ENCODE measurements around the gene OR6N1.

OR6N1 gene, protein sequence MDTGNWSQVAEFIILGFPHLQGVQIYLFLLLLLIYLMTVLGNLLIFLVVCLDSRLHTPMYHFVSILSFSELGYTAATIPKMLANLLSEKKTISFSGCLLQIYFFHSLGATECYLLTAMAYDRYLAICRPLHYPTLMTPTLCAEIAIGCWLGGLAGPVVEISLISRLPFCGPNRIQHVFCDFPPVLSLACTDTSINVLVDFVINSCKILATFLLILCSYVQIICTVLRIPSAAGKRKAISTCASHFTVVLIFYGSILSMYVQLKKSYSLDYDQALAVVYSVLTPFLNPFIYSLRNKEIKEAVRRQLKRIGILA

DNA sequence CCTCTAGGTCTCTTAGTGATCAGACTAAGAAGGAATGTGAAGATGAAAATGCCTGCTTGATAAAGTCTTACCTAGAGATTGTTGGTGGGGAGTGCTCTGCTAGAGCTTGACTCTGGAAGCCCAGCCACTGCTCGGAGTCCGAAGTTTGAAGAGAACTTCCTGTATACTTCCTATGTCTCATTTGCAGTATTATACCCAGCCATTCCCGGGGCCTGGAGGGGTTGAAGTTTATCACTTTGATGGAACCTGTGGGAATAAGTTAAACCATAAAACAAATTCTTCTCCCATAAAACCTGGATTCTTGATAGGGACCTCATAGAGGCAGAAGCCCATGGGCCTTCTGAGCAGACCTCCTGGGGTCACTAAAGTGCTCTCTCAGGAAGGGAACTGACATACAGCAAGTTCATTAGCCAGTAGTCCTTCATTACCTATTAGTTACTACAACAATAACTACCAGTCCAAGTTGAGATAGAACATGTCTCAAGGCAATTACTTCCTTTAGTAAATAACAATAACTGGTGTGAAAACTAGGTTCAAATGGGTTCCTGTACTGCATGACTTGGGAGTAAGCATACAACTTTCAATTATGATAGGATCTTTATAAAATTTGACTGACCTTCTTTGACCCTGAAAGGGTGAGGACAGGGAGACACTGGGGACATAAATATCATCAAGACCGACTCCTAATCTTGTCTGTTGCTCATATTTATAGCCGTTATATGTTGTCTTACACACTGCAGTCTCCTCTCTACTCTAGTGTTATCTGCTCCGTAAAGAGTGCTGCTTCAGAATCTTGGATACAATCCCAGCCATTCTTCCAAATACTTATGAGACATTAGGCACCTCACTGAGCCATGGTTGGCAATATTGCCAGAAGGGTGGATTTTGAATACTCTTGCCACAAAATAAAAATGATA, at the start of gene OR6N1:
Gene OR6N1, minus strand, starts transcription at position 246 of the 917 bp plus-strand sequence. CDS start 5,513 bp downstream, outside the sequence.
- DNase-seq, result no peak

DNA sequence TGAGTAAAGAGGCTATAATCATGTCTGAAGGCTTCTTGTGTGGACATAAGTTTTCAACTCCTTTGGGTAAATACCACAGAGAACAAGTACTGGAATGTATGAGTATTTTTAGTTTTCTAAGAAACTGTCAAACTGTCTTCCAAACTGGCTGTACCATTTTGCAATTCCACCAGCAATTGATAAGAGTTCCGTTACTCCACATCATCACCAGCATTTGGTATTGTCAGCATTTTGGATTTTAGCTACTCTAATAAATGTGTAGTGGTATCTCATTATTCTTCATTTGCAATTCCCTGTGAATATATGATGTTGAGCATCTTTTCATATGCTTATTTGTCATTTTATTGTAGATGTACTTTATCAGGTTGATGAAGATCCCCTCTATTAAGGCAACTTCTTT, 49.7 kb upstream of the OR6N1 start:
- no peak for DNase-seq

DNA sequence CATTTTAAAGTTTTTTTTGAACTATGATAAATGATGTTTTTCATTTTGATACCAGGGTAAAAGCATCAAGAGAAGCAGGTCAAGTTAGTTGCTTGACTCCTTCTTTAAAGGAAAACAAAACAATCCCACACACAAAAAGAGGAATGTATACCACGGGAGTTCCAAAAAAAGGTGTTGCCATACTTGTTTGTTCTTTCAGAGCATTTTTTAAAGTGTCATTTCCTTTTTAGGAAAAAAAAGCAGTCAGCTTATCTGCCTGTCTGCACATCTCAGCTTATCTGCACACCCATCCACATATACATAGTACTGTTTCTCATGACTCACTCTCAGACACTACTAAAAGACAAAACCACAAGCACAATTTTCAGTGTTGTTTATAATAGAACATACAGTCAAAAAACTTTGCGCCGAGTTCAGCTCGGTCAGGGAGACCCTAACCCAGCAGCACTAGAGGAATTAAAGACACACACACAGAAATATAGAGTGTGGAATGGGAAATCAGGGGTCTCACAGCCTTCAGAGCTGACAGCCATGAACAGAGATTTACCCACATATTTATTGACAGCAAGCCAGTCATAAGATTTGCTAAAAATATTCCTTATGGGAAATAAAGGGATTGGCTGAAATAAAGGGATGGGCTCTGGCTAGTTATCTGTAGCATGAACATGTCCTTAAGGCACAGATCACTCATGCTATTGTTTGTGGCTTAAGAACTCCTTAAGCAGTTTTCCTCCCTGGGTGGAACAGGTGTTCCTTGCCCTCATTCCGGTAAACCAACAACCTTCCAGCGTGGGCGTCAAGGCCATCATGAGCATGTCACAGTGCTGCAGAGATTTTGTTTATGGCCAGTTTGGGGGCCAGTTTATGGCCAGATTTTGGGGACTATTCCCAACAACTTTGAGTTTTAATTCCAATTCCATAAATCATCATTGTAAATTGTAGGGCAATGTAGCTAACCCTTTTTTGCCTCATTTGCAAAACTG, 47.8 kb upstream of the OR6N1 start:
- peak in 1 of 2 donors; percentile 38 for DNase-seq

DNA sequence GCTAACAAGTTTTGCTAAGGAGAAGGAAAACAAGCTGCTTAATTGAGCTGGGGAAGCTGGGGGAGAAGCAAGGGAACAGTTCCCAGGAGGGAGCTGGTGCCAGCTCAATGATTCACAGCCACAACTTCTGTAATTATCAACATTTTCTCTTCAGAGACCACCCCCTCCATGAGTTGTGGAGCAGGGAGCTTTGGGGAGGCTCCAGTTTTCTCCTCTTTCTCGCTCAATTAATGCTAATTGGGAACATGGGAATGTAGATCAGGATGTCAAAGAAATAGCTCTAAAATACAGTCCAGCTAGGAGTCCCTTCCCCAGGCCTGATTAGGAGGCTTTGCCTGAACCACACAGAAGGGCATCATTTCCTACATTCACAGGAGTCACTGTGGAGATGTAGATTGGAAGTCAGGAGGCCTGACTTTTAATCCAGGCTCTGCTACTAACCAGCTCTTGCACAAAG, 47.0 kb upstream of the OR6N1 start:
- DNase-seq, result no peak

DNA sequence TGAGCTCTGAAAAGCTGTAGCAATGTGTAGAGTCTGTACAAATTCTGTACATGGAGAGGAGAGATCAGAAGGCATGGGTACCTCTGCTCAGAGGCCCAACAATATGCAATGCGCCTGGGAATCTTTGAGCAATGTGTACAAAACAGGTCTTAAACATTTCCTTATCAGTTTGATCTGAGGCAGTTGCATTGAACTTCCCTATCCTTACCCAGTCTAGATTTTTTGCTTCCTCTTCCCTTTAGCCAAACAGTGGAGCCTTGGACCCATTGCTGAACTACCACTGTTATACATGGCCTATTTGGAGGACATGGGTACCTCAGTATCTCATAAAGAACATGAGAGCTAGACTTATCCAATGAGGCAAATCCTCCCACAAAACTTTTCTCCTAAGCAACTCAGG, 46.6 kb upstream of the OR6N1 start:
- no peak for DNase-seq

DNA sequence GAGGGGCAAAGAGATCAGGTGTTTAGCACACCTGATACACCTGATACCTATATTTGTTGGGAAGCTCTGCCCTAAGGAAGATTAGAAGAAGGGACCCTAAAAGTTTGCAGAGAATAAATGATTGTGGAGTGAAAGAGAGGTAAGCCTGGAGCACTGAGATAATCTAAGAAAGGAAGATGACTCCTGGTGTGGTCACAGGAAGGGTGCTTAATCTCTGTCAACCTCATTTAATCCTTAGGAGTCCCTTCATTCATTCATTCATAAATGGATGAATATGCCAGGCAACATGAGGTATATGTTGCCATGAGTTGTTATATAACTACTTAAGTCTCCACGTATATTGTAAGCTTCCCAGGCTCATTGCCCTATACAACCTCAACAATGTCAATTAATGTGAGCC, 43.0 kb upstream of the OR6N1 start:
- DNase-seq, result no peak

DNA sequence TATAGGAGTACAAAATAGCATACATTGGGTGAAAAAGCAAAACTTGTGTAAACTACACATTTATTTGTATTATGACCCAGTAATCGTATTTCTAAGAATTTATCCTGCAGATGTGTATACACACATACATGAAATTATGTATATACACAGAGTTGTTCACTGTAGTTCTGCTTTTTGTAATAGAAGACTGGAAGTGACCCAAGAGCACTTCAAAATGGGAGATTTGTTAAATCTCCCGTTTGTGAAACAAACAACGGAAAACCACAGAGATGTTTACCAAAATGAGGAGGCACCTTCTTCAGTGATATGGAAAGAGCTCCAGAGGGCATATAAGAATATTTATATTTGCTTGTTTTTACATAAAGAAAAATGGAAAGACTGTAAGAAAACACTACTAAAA, 41.2 kb upstream of the OR6N1 start:
- DNase-seq, result no peak

DNA sequence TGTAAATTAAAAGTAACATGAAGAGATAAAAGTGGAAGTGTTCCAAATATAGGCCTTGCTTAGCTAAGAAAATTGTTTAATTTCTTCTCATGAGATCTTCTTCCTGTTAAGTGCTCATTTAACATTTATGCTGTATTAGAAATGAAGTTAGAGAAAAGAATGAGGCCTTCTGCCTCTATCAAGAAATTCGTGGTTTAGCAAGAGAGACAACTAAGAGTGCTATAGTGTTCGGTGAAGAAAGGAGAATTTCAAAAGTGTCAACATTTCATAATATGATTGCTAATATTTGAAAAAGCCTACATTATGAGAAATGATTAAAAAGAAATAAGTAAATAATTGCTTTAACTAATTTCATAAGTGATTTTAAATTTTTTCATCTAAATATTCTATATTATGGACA, 40.3 kb upstream of the OR6N1 start:
- DNase-seq, result no peak

DNA sequence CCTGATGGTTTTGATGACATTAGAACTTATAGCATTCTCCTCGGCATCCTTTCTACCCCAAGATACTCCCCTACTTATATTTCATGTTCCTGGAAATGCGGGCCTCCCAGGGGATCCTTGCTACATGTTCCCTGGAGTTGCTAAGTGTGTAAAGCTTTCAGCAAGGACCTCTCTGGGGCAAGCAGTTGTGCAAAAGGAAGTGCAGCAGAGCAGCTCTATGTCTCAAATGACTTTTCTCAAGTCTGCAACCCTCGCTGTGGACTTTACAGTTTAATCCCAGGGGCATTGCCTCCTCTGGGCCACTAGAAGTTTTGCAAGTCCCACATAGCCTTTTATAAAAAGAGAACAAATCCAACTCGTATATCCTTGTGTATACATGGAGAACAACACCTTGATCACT, 38.3 kb upstream of the OR6N1 start:
- no peak for DNase-seq

DNA sequence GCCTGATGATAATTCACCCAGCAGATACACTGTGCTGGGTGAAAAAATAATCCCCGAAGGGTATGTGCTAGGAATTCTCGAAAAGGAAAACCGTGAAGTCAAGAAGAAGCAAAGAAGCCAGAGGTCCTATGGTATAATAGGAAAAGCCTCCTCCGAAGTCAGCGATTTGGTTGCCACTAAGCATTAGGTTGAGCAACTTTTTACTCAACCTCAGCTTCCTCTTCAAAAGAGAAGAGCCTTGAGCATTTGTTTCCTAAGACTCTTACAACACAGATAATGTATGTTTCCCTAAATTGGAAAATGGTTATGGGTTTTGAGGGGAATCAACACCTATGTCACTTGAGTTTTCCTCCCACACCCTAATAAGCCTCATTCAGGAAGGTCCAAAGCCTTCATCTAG, 37.9 kb upstream of the OR6N1 start:
- DNase-seq, result no peak

DNA sequence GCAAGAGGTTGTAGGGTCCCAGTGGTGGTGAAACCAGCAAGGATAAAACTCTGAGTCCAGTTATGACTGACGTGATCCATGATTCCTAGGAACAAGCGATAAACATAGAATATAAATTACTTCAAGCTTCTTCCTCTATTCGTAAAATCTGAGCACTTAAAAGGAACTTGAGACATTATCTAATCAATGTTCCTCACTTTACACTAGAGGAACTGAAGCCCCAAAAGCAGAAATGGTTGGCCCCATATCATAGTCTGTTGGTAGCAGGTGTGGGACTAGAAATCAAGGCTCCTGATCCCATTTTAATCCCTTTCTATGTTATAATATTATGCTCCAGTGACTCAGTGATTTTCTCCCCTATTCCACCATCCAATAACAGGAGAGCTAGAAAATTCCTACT, 37.3 kb upstream of the OR6N1 start:
- DNase-seq, result no peak

DNA sequence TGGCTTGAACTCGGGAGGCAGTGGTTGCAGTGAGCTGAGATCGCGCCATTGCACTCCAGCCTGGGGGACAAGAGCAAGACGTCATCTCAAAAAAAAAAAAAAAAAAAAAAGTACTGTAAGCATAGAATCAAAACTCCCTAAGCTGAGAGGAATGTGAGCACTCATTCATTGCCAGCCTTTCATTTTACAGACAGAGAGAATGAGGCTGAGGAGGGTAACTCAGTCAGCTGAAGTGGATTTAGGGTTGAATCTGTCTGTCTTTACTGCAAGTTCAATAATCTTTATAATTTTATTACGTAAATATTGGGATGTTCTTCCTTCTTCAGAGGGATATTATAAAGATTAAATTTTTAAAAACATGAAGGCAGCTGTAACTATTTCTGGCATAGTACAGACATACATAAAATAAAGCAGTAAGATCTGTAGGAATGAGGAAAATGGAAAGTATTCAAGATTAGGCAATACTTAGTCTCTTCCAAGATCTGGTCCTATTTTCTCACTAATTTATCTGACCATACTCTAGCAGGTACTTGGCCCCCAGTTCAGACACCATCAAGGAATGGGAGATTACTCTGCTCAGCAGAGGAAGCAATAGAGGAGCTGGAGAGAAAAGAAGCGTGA, 35.0 kb upstream of the OR6N1 start:
- DNase-seq, result no peak

DNA sequence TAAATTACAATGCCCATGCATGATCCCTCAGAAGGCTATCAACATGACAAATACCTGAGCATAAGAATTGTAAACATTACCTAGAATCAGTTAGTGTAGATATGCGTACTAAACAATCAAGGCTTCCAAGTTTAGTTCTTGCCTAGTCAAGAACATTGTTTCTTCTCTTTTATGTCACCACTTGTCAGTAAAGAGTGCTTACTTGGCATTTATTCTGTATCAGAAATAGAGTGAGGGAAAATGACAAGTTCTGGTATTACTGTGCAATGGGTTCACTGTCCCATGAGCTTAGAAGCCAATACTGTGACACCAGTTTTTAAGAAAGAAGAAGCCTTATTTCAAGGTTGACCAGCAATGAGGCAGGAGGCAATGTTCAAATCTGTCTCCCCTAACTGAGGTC, 31.7 kb upstream of the OR6N1 start:
- no peak for DNase-seq

DNA sequence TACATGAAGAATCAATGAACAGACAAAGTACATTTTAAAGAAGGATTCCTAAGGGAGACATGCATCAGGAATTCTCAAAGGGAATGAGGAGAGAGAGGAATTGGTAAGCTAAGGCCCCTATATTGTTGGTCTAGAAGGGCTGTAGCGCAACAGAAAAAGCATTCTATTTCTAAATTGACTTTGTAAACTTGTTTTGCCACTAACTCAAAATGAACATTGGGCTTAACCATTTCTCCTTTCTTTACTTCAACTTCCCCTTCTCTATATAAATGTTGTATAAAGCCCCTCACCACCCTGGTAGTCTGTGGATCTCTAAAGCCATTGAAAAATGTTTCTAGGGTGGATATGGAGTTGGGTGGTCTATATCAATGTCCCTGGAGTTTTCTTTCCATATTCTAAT, 29.4 kb upstream of the OR6N1 start:
- DNase-seq, result no peak

DNA sequence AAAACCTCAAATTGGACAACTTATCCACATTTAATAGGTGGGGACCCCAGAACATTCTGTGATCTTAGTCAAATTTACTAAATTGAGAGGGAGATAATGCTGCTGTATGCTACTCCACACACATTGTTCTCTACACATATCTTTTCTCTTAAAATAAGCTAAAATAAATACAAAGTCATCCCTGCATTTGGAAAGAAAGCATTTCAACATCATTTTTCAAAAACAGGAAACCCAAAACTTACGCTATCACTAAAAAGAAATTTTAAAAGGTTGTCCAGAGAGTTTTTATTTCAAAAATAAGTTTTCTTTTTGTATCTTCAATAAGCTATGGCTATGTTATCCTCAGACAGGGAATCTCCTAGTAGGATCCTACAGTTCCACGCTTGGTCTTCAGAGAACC, 28.5 kb upstream of the OR6N1 start:
- DNase-seq, result no peak

DNA sequence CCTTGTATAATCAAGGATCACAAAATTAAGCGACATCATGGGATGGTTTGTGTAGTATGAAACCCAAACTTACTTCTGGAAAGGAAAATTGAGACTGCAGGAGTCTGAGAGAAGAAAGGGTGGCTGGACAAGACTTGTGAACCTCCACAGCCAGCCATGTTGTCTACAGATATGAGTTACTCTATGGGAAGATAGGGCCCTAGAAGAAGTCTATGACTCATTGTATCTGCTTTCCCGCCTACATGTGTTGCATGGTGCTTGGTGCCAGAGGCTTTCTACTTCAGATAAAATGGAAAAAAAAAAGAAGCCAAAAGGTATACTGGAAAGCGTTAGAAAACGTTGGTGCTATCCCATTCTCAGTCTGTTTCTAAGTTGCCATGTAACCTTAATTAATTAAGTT, 27.7 kb upstream of the OR6N1 start:
- no peak for DNase-seq

DNA sequence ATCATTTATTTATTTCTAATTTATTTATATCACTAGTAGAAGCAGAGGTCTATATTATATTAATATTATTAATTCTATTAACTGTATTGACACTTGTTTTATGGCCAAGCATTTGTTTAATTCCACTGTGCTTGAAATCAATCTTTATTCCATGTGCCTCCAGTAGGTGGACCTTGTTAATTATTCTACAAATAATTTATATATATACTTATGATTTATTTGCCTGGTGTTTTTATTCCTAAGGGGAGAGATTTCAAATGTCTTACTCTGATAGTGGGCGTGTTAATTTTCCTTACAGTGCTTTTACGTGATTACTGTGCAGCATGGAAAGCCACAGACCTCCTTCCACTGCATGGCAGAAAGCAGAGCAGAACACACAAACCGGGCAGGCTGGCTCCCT, 26.5 kb upstream of the OR6N1 start:
- DNase-seq, result peak in 1 of 2 donors; percentile 18

DNA sequence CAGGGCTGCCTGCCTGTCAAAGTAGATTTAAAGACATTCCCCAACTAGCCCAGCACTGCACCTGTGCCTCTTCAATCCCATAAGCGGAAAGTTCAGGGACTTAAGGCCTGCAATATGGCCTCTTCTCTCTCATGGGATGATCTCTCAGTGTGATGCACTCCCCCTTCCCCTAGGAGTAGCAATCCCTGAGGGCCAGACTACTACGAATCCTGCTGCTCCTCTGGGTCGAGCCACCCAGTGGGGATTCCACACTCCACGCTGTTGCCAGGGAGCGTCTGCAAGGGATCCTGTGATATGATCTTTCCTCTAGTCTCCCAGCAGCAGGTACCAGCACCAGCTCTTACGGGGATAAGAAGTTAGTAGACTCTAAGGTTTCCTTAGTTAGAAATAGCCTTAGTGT, 22.3 kb upstream of the OR6N1 start:
- no peak for DNase-seq

DNA sequence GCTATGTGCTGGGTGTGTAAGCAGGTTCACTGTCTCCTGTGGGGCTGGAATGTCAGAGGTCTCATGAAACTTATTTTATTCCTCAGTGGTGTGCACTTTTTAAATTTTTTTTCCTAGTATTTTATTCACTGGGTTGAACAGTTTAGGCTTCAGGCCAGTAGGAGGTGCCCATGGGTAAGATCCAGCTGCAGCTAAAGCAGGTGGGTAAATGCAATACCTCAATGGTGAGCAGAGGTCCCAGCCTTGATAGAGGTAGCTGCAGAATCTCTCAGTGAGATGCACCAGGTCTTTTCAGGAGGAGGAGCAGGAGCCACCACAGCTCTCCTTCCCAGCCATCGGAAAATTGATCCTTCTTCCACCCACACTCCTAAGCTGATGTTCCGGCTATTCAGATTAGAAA, 21.6 kb upstream of the OR6N1 start:
- DNase-seq, result peak; percentile 39 to 46

DNA sequence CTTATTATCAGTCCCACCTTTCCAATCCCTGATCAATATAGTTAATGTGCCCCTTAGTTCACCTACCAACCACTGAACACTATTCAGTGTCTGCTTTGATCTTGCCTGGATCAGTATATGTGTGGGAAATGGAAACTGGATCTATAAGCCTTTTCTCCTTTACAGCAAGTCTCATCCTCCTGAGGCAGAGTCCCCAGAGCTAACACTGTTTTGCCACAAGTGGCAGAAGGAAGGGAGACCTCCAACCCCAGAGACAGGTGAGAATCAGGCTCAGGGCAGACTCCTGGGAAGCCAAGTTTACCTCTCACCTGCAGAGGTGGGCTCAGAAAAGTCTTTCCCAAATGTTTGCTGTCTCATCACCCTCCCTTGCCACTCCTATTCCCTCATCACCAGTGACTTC, 9.1 kb upstream of the OR6N1 start, which contains the start of gene OR6N2:
Gene OR6N2, minus strand, starts transcription at position 101 of the 400 bp plus-strand sequence. CDS start 3,569 bp downstream, outside the sequence.
- no peak for DNase-seq

DNA sequence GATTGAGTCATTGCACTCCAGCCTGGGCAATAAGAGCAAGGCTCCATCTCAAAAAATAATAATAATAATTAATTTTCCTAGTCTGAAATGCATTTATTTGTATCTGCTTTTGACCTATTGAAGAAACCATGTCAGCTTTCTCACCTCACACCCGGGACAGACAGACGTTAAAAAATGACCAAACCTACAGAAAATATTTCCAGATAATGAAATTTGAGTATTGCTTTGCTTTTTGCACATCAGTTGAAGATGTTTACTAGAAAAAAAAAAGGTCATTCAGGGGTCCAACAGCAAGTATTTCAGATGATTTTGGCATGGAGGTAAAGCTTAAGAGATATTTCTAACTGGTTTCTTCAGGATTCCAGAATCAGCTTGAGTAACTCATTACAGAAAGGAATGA, 17.6 kb downstream of the OR6N1 start, which contains the start of gene OR6K6:
Gene OR6K6, plus strand, starts transcription at position 301 of the 400 bp plus-strand sequence. CDS start 168 bp downstream, outside the sequence.
- no peak for DNase-seq

DNA sequence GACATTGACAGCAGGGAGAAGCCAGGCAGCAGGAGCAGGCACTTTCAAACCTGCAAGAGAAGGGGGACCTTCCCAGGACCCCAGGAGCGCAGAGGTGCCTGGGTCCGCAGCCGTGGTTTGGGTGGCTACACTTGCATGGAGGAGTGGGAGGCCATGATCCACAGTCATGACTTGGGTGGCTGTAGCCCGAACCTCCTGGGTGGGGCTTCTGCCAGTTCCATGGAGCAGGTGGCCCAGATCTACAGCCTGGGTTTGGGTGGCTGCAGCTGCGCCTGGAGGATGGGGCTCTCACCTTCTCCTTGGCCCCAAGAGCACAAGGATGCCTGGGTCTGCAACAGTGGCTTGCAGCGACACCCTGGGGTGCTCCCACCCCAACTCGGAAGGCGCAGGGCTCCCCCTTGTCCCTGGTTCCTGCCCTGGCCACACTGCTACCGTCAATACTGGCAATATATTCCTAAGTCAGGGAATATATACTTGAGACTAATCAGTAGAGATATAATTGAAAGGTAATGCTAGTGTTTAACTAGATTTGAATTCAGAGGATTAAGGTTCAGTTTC, 19.8 kb downstream of the OR6N1 start:
- no peak for DNase-seq

Data from CD4-positive, alpha-beta T cell treated with Interleukin-4 for 1 hour (primary cell).